Body of pancreas (tissue), 4 donors: ENCODE data around the gene GOLGA6L2. TPM values are rescaled to one million over a fixed set of nuclear protein-coding genes. Genes with fewer than 3 reads are reported as not detected.
A peak's percentile ranks its signal among the peaks of the same experiment; 100 is the strongest.
"Not testable (repeated sequence)": the region's sequence is repeated elsewhere in the genome, so short reads cannot be mapped to it uniquely, and the experiment has no call there.

Experiments
- ATAC-seq: fragments of 150-250 bp; one replicate; pipeline ENCODE4 v1.9.1; 2016
- DNase-seq, 4 donors: peaks; one replicate each; pipeline ENCODE4 v3.0.0-alpha.2; 2019
- H3K27ac ChIP-seq, 4 donors: fragments of 200-600 bp; sonication (generic); 1 replicate in 3 of 4; 2 replicates in 1 of 4; pipeline versions ENCODE4 v1.5.1 to v1.6.1; 2016 to 2019; ENCODE audit warnings: mild to moderate bottlenecking in 1 of 4, mixed read lengths in 1 of 4, moderate library complexity in 1 of 4
- H3K27me3 ChIP-seq, 2 donors: fragments of 200-600 bp; sonication (generic); one replicate each; pipeline ENCODE4 v1.6.0; 2016; ENCODE audit warnings: mild to moderate bottlenecking in 1 of 2
- H3K36me3 ChIP-seq, 2 donors: fragments of 200-600 bp; sonication (generic); replicated peaks in 1 of 2; 2 replicates each; pipeline ENCODE4 v1.5.1; 2016; ENCODE audit warnings: low read depth in 2 of 2; ENCODE audit not compliant: insufficient read depth in 1 of 2
- H3K4me1 ChIP-seq: fragments of 200-600 bp; sonication (generic); one replicate; pipeline ENCODE4 v1.6.0; 2016
- H3K4me3 ChIP-seq, 2 donors: fragments of 200-600 bp; sonication (generic); 1 replicate in 1 of 2; 2 replicates in 1 of 2; pipeline ENCODE4 v1.5.1; 2016 to 2019
- H3K9me3 ChIP-seq, 3 donors: fragments of 200-600 bp; sonication (generic); 1 replicate in 2 of 3; 2 replicates in 1 of 3; pipeline ENCODE4 v1.5.1; 2016
- POLR2A ChIP-seq, 3 donors: fragments of 450-650 bp; IDR thresholded peaks; one replicate each; pipeline ENCODE4 v1.6.1; 2016; ENCODE audit warnings: antibody characterized with exemption in 3 of 3, mild to moderate bottlenecking in 2 of 3
- WGBS, 2 donors: methylation state at CpG; one replicate each; pipeline ENCODE4 v1.1.5; 2017; 5-methylcytosine and 5-hydroxymethylcytosine counted together
- intact Hi-C: fragments of 100-400 bp; cut with DNase I; formaldehyde crosslinking; loops from one replicate; pipeline ENCODE4 v1.15.1; 2023
- total RNA-seq, 2 donors: library from RNA; depleted of rRNA; stranded (reverse); fragments of >200 nt; gene quantifications; one replicate each; pipeline ENCODE4 v1.1.0, GENCODE V29; 2016
- TF ChIP-seq, protein P1 (sequence below), 7 experiments: fragments of 450-650 bp in 4 of 7; fragments of 200-600 bp in 3 of 7; sonication (generic) in 3 of 7; IDR thresholded peaks; one replicate each; pipeline ENCODE4 v1.5.1; 2016 to 2019; ENCODE audit warnings: antibody characterized with exemption in 7 of 7

GOLGA6L2 gene
- total RNA-seq, 2 donors from 2014 or later = not detected

DNA sequence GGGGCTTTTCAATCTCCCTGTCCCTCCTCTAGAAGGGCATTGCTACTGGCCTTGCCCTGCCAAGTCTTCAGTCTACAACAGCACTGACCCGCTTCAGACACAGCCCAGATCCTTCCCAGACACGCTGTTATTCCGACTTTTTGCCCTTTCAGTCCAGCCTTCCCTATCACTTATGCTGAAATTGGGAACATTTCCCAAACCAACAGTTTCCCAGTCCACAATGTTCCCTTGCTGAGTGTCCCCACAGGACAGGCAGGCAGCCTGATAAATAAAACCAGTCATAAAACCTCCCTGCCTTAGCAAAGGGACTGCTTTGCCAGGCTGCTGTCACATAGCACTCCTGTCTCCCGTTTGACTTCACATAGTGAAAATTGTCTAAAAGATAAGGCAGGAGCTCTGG, 43.5 kb downstream of the GOLGA6L2 start:
- no peak overlapping the region for H3K27ac ChIP-seq
- H3K9me3 ChIP-seq = no peaks in the 10 kb centered on the region
- ATAC-seq (peak; percentile 40), DNase-seq (peak in 1 of 4 donors; percentile 8)
- H3K4me1 ChIP-seq = no peaks in the 10 kb centered on the region
- no peaks in the 10 kb centered on the region for H3K36me3 ChIP-seq
- H3K4me3 ChIP-seq = no peak overlapping the region
- WGBS, 2 donors = 51 to 56% methylated on average over 4 of the region's 4 CpGs
- intact Hi-C loops = no loop called here
- TF ChIP-seq, protein P1, sequence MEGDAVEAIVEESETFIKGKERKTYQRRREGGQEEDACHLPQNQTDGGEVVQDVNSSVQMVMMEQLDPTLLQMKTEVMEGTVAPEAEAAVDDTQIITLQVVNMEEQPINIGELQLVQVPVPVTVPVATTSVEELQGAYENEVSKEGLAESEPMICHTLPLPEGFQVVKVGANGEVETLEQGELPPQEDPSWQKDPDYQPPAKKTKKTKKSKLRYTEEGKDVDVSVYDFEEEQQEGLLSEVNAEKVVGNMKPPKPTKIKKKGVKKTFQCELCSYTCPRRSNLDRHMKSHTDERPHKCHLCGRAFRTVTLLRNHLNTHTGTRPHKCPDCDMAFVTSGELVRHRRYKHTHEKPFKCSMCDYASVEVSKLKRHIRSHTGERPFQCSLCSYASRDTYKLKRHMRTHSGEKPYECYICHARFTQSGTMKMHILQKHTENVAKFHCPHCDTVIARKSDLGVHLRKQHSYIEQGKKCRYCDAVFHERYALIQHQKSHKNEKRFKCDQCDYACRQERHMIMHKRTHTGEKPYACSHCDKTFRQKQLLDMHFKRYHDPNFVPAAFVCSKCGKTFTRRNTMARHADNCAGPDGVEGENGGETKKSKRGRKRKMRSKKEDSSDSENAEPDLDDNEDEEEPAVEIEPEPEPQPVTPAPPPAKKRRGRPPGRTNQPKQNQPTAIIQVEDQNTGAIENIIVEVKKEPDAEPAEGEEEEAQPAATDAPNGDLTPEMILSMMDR (IDR thresholded peaks at IDR 0.05) = no peak
- TF ChIP-seq POLR2A (IDR thresholded peaks at IDR 0.05) = no peak
- H3K27me3 ChIP-seq = peaks cover 0 to 3% of the 10 kb centered on the region in 2 donors

GRCh38 chr15:23402544-23402943, 44.5 kb downstream of the GOLGA6L2 start:
- no peak for TF ChIP-seq POLR2A (IDR thresholded peaks at IDR 0.05)
- TF ChIP-seq, protein P1 (IDR thresholded peaks at IDR 0.05) = no peak
- intact Hi-C loops = no loop called here

GRCh38 chr15:23402140-23402539, 44.9 kb downstream of the GOLGA6L2 start:
- H3K4me3 ChIP-seq = no peak overlapping the region
- H3K36me3 ChIP-seq = no peaks in the 10 kb centered on the region
- 38 to 63% methylated on average over 2 of the region's 2 CpGs for WGBS, 2 donors
- no peak overlapping the region for H3K27ac ChIP-seq
- intact Hi-C loops = no loop called here
- no peak for ATAC-seq
- H3K4me1 ChIP-seq = no peaks in the 10 kb centered on the region
- peaks cover 0 to 3% of the 10 kb centered on the region in 2 donors for H3K27me3 ChIP-seq
- H3K9me3 ChIP-seq = no peaks in the 10 kb centered on the region
- TF ChIP-seq, protein P1 (IDR thresholded peaks at IDR 0.05) = no peak
- no peak for TF ChIP-seq POLR2A (IDR thresholded peaks at IDR 0.05)
- DNase-seq = no peak

More at GRCh38 chr15:23402544-23402943, 44.5 kb downstream of the GOLGA6L2 start:
- no peaks in the 10 kb centered on the region for H3K36me3 ChIP-seq
- no peak overlapping the region for H3K4me3 ChIP-seq
- H3K9me3 ChIP-seq = no peaks in the 10 kb centered on the region
- 45 to 56% methylated on average over 3 to 5 of the region's 5 CpGs for WGBS, 2 donors
- H3K27ac ChIP-seq = no peak overlapping the region
- DNase-seq (no peak), ATAC-seq (no peak)
- H3K27me3 ChIP-seq = peaks cover 0 to 3% of the 10 kb centered on the region in 2 donors
- H3K4me1 ChIP-seq = no peaks in the 10 kb centered on the region

DNA sequence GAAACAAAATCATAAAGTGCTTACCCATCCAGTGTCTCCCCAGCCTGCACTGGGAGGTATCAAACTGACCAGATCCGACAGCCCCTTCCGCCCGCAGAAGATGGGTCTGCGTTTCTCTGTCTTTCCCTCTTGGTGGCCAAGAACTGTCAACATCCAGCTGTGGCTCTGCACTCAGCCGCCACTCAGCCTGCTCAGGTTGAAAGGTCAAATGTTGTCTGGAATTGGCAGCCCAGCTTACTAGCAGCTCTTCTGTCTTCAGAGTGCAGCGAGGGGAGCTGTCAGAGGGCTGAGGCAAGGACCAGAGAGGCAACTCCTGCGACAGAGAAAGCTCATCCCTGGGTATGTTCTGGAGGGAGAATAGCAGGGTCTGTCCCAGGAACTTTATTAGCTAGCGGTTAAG, 45.4 kb downstream of the GOLGA6L2 start:
- Histone ChIP-seq H3K27ac (no peak overlapping the region), H3K4me1 (no peaks in the 10 kb centered on the region), H3K27me3 (peaks cover 0 to 3% of the 10 kb centered on the region in 2 donors), H3K4me3 (no peak overlapping the region), H3K36me3 (no peaks in the 10 kb centered on the region), H3K9me3 (no peaks in the 10 kb centered on the region)
- peak in 1 of 4 donors; percentile 7 for DNase-seq
- intact Hi-C loops = no loop called here
- 49% methylated on average over 4 to 8 of the region's 8 CpGs for WGBS, 2 donors
- no peak for ATAC-seq
- no peak for TF ChIP-seq POLR2A (IDR thresholded peaks at IDR 0.05)
- TF ChIP-seq, protein P1 (IDR thresholded peaks at IDR 0.05) = no peak

DNA sequence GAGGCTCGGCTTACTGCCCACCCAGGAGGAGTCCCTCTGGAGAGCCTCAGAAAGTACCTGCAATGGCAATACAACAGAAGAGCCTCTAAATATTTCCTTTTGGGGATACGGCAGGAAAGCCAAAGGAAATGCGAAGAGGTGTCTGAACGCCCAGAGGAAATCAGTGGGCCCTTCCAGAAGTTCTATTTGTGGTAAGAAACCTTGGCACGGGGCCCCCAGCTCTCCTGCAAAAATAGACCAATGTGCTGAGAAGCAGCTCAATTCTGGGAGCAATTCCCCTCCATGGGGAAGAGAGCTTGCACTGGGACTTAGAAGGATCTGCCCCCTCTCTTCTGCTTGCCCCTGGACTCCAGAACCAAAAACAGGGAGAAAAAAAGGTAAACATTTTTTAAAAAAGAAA, 47.8 kb downstream of the GOLGA6L2 start:
- intact Hi-C loops, H3K27ac ChIP-seq, H3K9me3 ChIP-seq, H3K36me3 ChIP-seq, H3K27me3 ChIP-seq, ATAC-seq, DNase-seq, H3K4me3 ChIP-seq, H3K4me1 ChIP-seq: not testable (repeated sequence)
- 55 to 60% methylated on average over 5 of the region's 5 CpGs for WGBS, 2 donors

DNA sequence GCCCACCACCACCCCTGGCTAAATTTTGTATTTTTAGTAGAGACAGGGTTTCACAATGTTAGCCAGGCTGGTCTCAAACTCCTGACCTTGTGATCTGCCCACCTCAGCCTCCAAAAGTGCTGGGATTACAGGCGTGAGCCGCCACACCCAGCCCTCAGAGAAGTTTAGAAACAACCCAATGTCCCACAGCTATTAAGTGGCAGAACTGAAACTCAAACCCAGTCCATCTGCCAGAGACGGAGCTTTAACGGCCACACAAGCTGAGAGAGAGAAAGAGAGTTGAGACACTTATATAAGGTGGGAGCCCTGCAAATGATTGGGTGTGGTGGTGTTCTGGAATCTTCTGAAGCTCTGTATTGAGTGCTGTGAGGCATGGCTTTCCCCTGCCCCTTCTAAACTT, 48.7 kb downstream of the GOLGA6L2 start:
- DNase-seq, H3K27ac ChIP-seq, H3K36me3 ChIP-seq, H3K4me1 ChIP-seq, H3K4me3 ChIP-seq, H3K9me3 ChIP-seq, ATAC-seq, intact Hi-C loops, H3K27me3 ChIP-seq: not testable (repeated sequence)
- WGBS, 2 donors = 91 to 100% methylated on average over 4 of the region's 4 CpGs
